IMR-90 (cell line): Measurements from ENCODE around the gene ANKRD44. TPM values are rescaled to one million over a fixed set of nuclear protein-coding genes. Genes with fewer than 3 reads are reported as not detected.

ENCODE experiments used
- ATAC-seq: fragments of 200-7000 bp; cut with Tn5 transposase; 2 replicates; pipeline ENCODE4 v1.9.1; 2020; ENCODE audit warnings: low read depth, mild to moderate bottlenecking, moderate library complexity
- BruUV-seq: library from RNA; stranded (reverse); fragments of 400-500 nt; replicated peaks from 2 replicates; lab custom pipeline; 2021; lab: Mats Ljungman, UMichigan
- CTCF ChIA-PET: fragments of 300-600 bp; formaldehyde crosslinking; extraction: SDS; loops from one replicate; lab custom pipeline; 2021; ENCODE audit warnings: antibody characterized with exemption; lab: Yijun Ruan, JAX
- POLR2A ChIA-PET: fragments of 300-600 bp; sonication (Branson Sonifier 250); formaldehyde crosslinking; loops from one replicate; lab custom pipeline; 2022; ENCODE audit warnings: antibody characterized with exemption; ENCODE audit not compliant: unreplicated experiment; lab: Charles Lee
- DNase-seq: peaks from one replicate; pipeline ENCODE4 v3.0.0; 2013
- H2AFZ ChIP-seq: replicated peaks from 2 replicates; pipeline ENCODE3; 2013; ENCODE audit warnings: low read length, mild to moderate bottlenecking; ENCODE audit not compliant: poor library complexity
- H2AK5ac ChIP-seq: 2 replicates; pipeline ENCODE4 v1.6.1; 2013; ENCODE audit warnings: low read depth, low read length, inconsistent platforms
- H2AK9ac ChIP-seq: replicated peaks from 2 replicates; pipeline ENCODE3; 2013; ENCODE audit warnings: mild to moderate bottlenecking, low read depth, low read length, moderate library complexity; ENCODE audit not compliant: poor library complexity
- H2BK120ac ChIP-seq: 2 replicates; pipeline ENCODE4 v1.6.1; 2013; ENCODE audit warnings: low read depth, low read length, inconsistent platforms
- H2BK15ac ChIP-seq: 3 replicates; pipeline ENCODE4 v1.6.1; 2013; ENCODE audit warnings: low read depth, low read length, inconsistent platforms
- H2BK20ac ChIP-seq: 2 replicates; pipeline ENCODE4 v1.6.1; 2013; ENCODE audit warnings: low read depth, mild to moderate bottlenecking, inconsistent platforms, low read length, moderate library complexity
- H2BK5ac ChIP-seq: 2 replicates; pipeline ENCODE4 v1.6.1; 2013; ENCODE audit warnings: mild to moderate bottlenecking, low read depth, low read length, inconsistent platforms; ENCODE audit not compliant: poor library complexity, severe bottlenecking
- H3K14ac ChIP-seq: replicated peaks from 2 replicates; pipeline ENCODE4 v1.6.1; 2013; ENCODE audit warnings: low read depth, low read length, inconsistent platforms
- H3K18ac ChIP-seq: 2 replicates; pipeline ENCODE4 v1.6.1; 2013; ENCODE audit warnings: low read depth, low read length, control low read depth
- H3K23ac ChIP-seq: 2 replicates; pipeline ENCODE4 v1.6.1; 2013; ENCODE audit warnings: low read depth, low read length, inconsistent platforms
- H3K27ac ChIP-seq: 2 replicates; pipeline ENCODE4 v1.5.1; 2013; ENCODE audit warnings: mild to moderate bottlenecking, control low read depth, low read length; ENCODE audit not compliant: insufficient read depth
- H3K27me3 ChIP-seq: 2 replicates; pipeline ENCODE4 v1.6.1; 2013; ENCODE audit warnings: low read length; ENCODE audit not compliant: control insufficient read depth, insufficient read depth
- H3K36me3 ChIP-seq: 2 replicates; pipeline ENCODE4 v1.6.1; 2013; ENCODE audit warnings: low read length, mixed read lengths; ENCODE audit not compliant: control insufficient read depth, insufficient read depth
- H3K4ac ChIP-seq: 2 replicates; pipeline ENCODE4 v1.6.1; 2013; ENCODE audit warnings: low read depth, low read length, inconsistent platforms
- H3K4me1 ChIP-seq: 2 replicates; pipeline ENCODE4 v1.6.1; 2013; ENCODE audit warnings: low read length, mixed read lengths; ENCODE audit not compliant: control insufficient read depth, insufficient read depth
- H3K4me2 ChIP-seq: 2 replicates; pipeline ENCODE4 v1.6.1; 2013; ENCODE audit warnings: low read depth, mild to moderate bottlenecking, control low read depth, low read length, moderate library complexity
- H3K4me3 ChIP-seq: 2 replicates; pipeline ENCODE4 v1.5.1; 2013; ENCODE audit warnings: low read depth, mild to moderate bottlenecking, control low read depth, low read length, moderate library complexity; ENCODE audit not compliant: insufficient read depth
- H3K56ac ChIP-seq: 2 replicates; pipeline ENCODE4 v1.6.1; 2013; ENCODE audit warnings: low read length, inconsistent platforms; ENCODE audit not compliant: insufficient read depth; ENCODE audit errors: extremely low read depth
- H3K79me1 ChIP-seq, 2 experiments: 2 replicates each; pipeline ENCODE4 v1.6.1; 2013; ENCODE audit warnings: low read length in 2 of 2, inconsistent platforms in 1 of 2, low read depth in 1 of 2
- H3K9ac ChIP-seq: 2 replicates; pipeline ENCODE4 v1.6.1; 2013; ENCODE audit warnings: low read depth, low read length, control low read depth
- H3K9me1 ChIP-seq: 2 replicates; pipeline ENCODE4 v1.6.1; 2013; ENCODE audit warnings: low read length, inconsistent platforms; ENCODE audit not compliant: insufficient read depth
- H3K9me3 ChIP-seq: 2 replicates; pipeline ENCODE4 v1.6.1; 2013; ENCODE audit warnings: low read length; ENCODE audit not compliant: control insufficient read depth, insufficient read depth
- H4K20me1 ChIP-seq: 2 replicates; pipeline ENCODE4 v1.6.1; 2013; ENCODE audit warnings: low read length, inconsistent platforms; ENCODE audit not compliant: insufficient read depth
- H4K5ac ChIP-seq: 2 replicates; pipeline ENCODE4 v1.6.1; 2013; ENCODE audit warnings: mild to moderate bottlenecking, low read depth, low read length, control low read depth
- H4K8ac ChIP-seq, 2 experiments: 2 replicates each; pipeline ENCODE4 v1.6.1; 2013; ENCODE audit warnings: low read depth in 2 of 2, low read length in 2 of 2, control low read depth in 1 of 2, inconsistent platforms in 1 of 2
- H4K91ac ChIP-seq: 2 replicates; pipeline ENCODE4 v1.6.1; 2013; ENCODE audit warnings: low read depth, low read length, inconsistent platforms; ENCODE audit not compliant: insufficient read depth
- BHLHE40 ChIP-seq: fragments of 150-350 bp; IDR thresholded peaks from 2 replicates; pipeline ENCODE4 v1.6.1; 2016; ENCODE audit warnings: mild to moderate bottlenecking, low read depth, low read length
- CEBPB ChIP-seq: IDR thresholded peaks from 2 replicates; pipeline ENCODE4 v1.6.1; 2012; ENCODE audit warnings: low read depth, low read length, improper control_type of control experiment
- ELK1 ChIP-seq: fragments of 150-350 bp; IDR thresholded peaks from 2 replicates; pipeline ENCODE4 v1.6.1; 2016; ENCODE audit warnings: low read depth, mild to moderate bottlenecking, low read length, moderate library complexity, borderline replicate concordance
- MAFK ChIP-seq: IDR thresholded peaks from 2 replicates; pipeline ENCODE4 v1.6.1; 2012; ENCODE audit warnings: low read depth, low read length, improper control_type of control experiment
- MXI1 ChIP-seq: IDR thresholded peaks from 2 replicates; pipeline ENCODE4 v1.6.1; 2012; ENCODE audit warnings: low read depth, mild to moderate bottlenecking, low read length, moderate library complexity, borderline replicate concordance
- RFX5 ChIP-seq: IDR thresholded peaks from 2 replicates; pipeline ENCODE4 v1.8.0; 2012; ENCODE audit warnings: low read depth, mild to moderate bottlenecking, low read length, moderate library complexity
- USF2 ChIP-seq: fragments of 150-350 bp; IDR thresholded peaks from 2 replicates; pipeline ENCODE4 v1.6.1; 2017; ENCODE audit warnings: mild to moderate bottlenecking, antibody characterized with exemption, low read length, low read depth
- WGBS, 2 experiments: methylation state at CpG; one replicate each; pipeline versions ENCODE4 v1.1.5 to v1.1.7; 2013; ENCODE audit warnings: missing lambda C conversion rate in 2 of 2; ENCODE audit not compliant: insufficient read length in 1 of 2; ENCODE audit errors: extremely low coverage in 2 of 2; 5-methylcytosine and 5-hydroxymethylcytosine counted together
- dilution Hi-C: fragments of 300-500 bp; cut with HindIII; formaldehyde crosslinking; loops from one replicate; pipeline ENCODE4 v1.14.3; 2018; ENCODE audit warnings: low sequenced_read_pairs; ENCODE audit not compliant: unreplicated experiment
- in situ Hi-C: fragments of 300-500 bp; cut with MboI; formaldehyde crosslinking; loops from 3 replicates; pipeline ENCODE4 v1.14.3; 2019; ENCODE audit warnings: low sequenced_read_pairs, inconsistent platforms, mixed read lengths
- intact Hi-C: fragments of 100-400 bp; cut with micrococcal nuclease; formaldehyde crosslinking; loops from 2 replicates; pipeline ENCODE4 v1.10.0; 2022
- polyA plus RNA-seq, 3 experiments: library from polyadenylated mRNA; depleted of rRNA; stranded (reverse); fragments of >200 nt; gene quantifications; 2 replicates each; pipeline ENCODE4 v1.2.3, GENCODE V29; 2012; ENCODE audit warnings: low replicate concordance in 1 of 3
- total RNA-seq: library from RNA; depleted of rRNA; stranded (reverse); fragments of >200 nt; gene quantifications from 2 replicates; pipeline ENCODE4 v1.2.3, GENCODE V29; 2012

Gene ANKRD44
- total and polyA plus RNA-seq, 2 of the 4 experiments (the other 2 are of a cell fraction) = 5.2 to 15.6 TPM

GRCh38 chr2:197332641-197333040 is 22.1 kb upstream of the ANKRD44 start:
- no peak overlapping the region for H4K91ac ChIP-seq
- ChIA-PET CTCF (no interaction called here), POLR2A (no interaction called here)
- no TSS peak for BruUV-seq
- H2AK9ac ChIP-seq = no peak overlapping the region
- H3K4me3 ChIP-seq = no peak overlapping the region
- no peak overlapping the region for H2AK5ac ChIP-seq
- no peak overlapping the region for H3K4ac ChIP-seq
- TF ChIP-seq RFX5 = no peak
- no peak for TF ChIP-seq MXI1
- no peak for TF ChIP-seq BHLHE40
- TF ChIP-seq ELK1 = no peak
- no peak for TF ChIP-seq USF2
- TF ChIP-seq MAFK = no peak
- no peak for TF ChIP-seq CEBPB
- no peak overlapping the region for H3K4me2 ChIP-seq
- no peaks in the 10 kb centered on the region for H3K4me1 ChIP-seq
- H4K20me1 ChIP-seq = no peaks in the 10 kb centered on the region
- intact Hi-C loops = no loop called here
- H3K23ac ChIP-seq = no peak overlapping the region
- H2BK15ac ChIP-seq = no peak overlapping the region
- no peaks in the 10 kb centered on the region; the same call in 1 of the 2 replicates for H3K27me3 ChIP-seq
- WGBS, 2 experiments = no CpG with 5 or more reads among the region's 2 CpGs
- H2BK120ac ChIP-seq = no peak overlapping the region
- in situ Hi-C loops = no loop called here
- no peak overlapping the region for H2BK20ac ChIP-seq
- H4K5ac ChIP-seq = no peak overlapping the region
- no peak overlapping the region for H3K9ac ChIP-seq
- H3K79me1 ChIP-seq = no peaks in the 10 kb centered on the region
- no peak overlapping the region for H2AFZ ChIP-seq
- no peak overlapping the region for H3K18ac ChIP-seq
- H3K36me3 ChIP-seq = no peaks in the 10 kb centered on the region
- DNase-seq = no peak
- no peak overlapping the region for H3K14ac ChIP-seq
- H3K9me3 ChIP-seq = no peaks in the 10 kb centered on the region
- H4K8ac ChIP-seq = no peak overlapping the region
- H3K9me1 ChIP-seq = no peaks in the 10 kb centered on the region
- dilution Hi-C loops = no loop called here
- no peak overlapping the region for H3K27ac ChIP-seq
- H3K56ac ChIP-seq = no peak overlapping the region
- ATAC-seq = no peak
- no peak overlapping the region for H2BK5ac ChIP-seq
